ENCODE data around the gene PROZ. TPM values are rescaled to one million over a fixed set of nuclear protein-coding genes. Genes with fewer than 3 reads are reported as not detected.

Gene PROZ
- total and polyA plus RNA-seq, 2 donors (not counting 1 experiment from before 2014, with no cell fraction given), result not detected

DNA sequence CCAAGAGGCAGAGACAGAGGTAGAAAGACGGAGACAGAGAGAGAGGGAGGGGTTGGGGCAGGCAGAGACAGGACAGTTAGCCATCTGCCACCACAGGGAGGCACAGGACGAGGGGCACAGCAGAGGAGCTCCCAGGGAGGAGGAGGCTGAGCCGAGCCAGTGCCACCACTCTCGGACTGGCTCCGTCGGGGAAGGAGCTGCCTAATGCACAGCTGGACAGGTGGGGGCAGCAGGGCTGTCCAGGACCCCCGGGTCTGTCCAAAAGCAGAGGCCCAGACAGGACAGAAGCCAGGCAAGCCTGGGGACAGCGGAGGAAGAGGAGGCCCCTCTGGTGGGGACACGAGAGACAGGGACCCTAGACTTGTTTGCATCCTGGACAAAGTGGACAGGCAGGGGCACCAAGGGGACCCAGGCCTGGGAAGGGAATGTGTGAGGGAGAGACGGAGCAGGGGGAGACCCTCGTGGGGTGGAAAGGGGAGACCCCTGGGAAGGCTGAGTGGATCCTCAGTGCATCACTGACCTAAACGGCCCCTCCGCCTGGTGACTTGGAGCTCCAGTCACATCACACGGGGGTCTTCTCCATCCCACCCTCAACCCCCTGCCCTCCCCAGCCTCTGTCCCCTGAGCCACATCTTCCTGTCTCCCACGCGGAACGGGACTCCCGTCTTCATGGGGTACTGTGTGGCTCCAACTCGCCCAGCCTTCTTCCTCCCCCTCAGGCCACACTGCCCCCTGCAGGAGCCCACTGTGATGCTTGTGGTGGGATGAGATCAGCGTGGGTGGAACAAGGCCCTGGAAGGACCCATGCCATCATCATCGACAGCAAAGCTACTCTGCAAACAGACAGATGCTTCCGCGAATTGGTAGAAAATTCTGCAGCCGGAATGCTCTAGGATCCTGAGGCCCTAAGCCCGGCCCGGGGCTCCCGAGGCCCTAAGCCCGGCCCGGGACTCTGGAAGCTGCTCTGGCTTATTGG, 34.9 kb upstream of the PROZ start:
- DNase-seq, result no peak
- Histone ChIP-seq H3K9ac (ENCODE audit: low read length) (no peak overlapping the region), H3K4me3 (ENCODE audit: control extremely low read depth in 1 of 5, extremely low read depth in 1 of 5, insufficient read depth in 1 of 5, low read depth in 2 of 5, low read length in 4 of 5) (no peak overlapping the region), H3K4me1 (ENCODE audit: control insufficient read depth in 2 of 2, insufficient read depth in 2 of 2, low read length in 2 of 2) (no peaks in the 10 kb centered on the region), H3K79me2 (ENCODE audit: control insufficient read depth, insufficient read depth, low read length) (no peaks in the 10 kb centered on the region), H3K27ac (ENCODE audit: low read length in 2 of 2) (no peak overlapping the region), H3K9me3 (ENCODE audit: control extremely low read depth in 1 of 3, control insufficient read depth in 2 of 3, insufficient read depth in 1 of 3, low read length in 2 of 3) (no peaks in the 10 kb centered on the region), H3K4me2 (replicated peaks; ENCODE audit: low read depth, low read length, poor library complexity, severe bottlenecking) (no peak overlapping the region), H2AFZ (ENCODE audit: insufficient read depth, low read depth, low read length, poor library complexity, severe bottlenecking) (no peak overlapping the region), H3K36me3 (replicated peaks in 1 of 2; ENCODE audit: control extremely low read depth in 1 of 2, control insufficient read depth in 1 of 2, extremely low read depth in 1 of 2, insufficient read depth in 2 of 2, low read length in 1 of 2) (no peaks in the 10 kb centered on the region), H3K27me3 (replicated peaks in 1 of 4; ENCODE audit: control extremely low read depth in 1 of 4, control insufficient read depth in 3 of 4, insufficient read depth in 4 of 4, low read length in 3 of 4) (peaks cover 0 to 4% (median 3%) of the 10 kb centered on the region in 4 experiments), H4K20me1 (ENCODE audit: control insufficient read depth, insufficient read depth, low read length, poor library complexity, severe bottlenecking) (no peaks in the 10 kb centered on the region)
- peaks cover 25% of the 10 kb centered on the region for H3K27me3 Mint-ChIP-seq
- TF ChIP-seq EZH2 (IDR thresholded peaks at IDR 0.05; ENCODE audit: borderline replicate concordance, insufficient read depth, low read depth, low read length, poor library complexity, severe bottlenecking) (no peak), CTCF (IDR thresholded peaks at IDR 0.05) (no peak)
- intact Hi-C loops (cut with micrococcal nuclease), result no loop called here
- H3K4me3 Mint-ChIP-seq, result no peak overlapping the region
- H3K27ac Mint-ChIP-seq, result no peak overlapping the region
- H3K4me1 Mint-ChIP-seq, result no peaks in the 10 kb centered on the region
- POLR2A ChIA-PET, result no interaction called here
- CTCF ChIA-PET, result no interaction called here
- ATAC-seq (ENCODE audit: low read depth), result no peak
- no peaks in the 10 kb centered on the region for H3K9me3 Mint-ChIP-seq (ENCODE audit: insufficient read depth)
- 89% methylated on average over 26 of the region's 29 CpGs for WGBS (ENCODE audit: insufficient coverage)
